Measurements from ENCODE around the gene PYGO1.

DNA sequence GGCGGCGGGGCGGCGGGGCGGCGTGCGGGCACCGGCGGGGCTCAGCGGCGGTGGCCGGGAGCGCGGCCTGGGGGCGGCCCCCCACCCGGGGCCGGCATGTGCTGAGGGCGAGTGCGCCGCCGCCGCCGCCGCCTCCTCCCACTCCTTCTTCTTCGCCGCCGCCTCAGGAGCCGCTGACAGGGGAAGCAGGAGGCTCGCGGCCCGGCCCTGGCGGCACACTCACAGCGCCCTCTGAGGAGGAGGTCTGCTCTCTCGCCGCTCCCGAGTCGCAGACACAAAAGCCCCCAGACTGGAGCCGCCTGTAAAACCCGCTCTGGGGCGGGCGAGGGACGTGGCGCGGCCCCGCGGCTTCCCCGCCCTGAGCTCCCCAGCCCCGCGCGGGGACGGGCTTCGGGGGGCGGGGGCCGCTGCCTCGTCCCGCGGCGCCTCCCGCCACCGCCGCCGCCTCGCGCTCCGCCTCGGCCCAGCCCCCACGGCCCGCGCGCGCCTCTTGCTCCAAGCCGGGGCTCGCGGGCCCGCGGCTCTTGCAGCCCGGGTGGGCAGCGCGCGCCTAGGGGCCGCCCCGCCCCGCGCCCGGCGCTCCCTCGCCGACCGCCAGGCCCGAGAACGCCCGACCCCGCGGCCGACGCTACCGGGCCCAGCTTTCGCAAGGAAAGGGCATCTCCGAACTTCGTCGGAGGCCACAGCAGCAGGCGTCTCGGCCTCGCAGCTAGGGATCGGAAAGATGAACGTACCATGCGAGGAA, at the start of gene PYGO1:
- TF ChIP-seq CTCF (IDR thresholded peaks at IDR 0.05), result no peak
- peak in 2 of 4 donors; percentile 28 to 45 for TF ChIP-seq POLR2A (IDR thresholded peaks at IDR 0.05)
- no peak for TF ChIP-seq POLR2AphosphoS5 (IDR thresholded peaks at IDR 0.05)
- TF ChIP-seq EP300 (IDR thresholded peaks at IDR 0.05), result no peak
